Superior temporal gyrus (tissue), 1 donor: Measurements from ENCODE around the gene MEGF10.

Source experiments
- DNase-seq: peaks from one replicate; pipeline ENCODE4 v3.0.0-alpha.2; 2016; ENCODE audit errors: extremely low spot score

MEGF10 gene

DNA sequence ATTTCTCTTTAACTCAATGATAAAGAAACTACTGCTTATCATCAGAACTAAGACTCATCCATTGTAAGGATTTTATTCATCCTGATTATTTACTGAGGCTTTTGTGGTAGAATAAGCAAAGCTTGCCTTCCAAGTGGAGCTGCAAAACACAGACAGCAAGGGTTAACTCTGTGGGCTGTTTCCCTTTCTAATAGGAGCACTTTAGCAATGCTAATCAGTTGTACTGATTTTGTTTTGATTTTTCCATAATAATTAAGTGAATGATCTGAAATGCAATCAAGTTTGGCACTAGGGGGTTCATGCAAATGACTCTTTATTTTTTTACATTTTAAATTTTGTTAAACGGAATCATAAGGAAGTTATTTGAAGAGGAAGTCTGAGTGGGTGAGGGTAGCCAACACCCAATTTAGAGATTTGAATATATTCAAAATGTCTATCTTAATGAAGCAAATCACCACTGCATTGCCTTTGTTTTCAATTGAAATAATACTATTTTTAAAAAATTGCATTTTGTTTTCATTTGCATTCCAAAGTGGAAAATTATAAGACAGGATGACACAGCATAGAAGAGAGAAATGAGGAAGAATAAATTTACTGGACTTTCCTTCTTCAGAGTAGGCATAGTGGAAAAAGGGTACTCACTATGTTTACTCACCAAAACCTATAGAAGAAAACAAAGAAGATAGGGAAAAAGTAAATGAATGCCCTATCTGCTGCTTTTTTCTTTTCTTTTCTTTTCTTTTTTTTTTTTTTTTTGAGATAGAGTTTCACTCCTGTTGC is 36.6 kb downstream of the MEGF10 start:
- no peak for DNase-seq

DNA sequence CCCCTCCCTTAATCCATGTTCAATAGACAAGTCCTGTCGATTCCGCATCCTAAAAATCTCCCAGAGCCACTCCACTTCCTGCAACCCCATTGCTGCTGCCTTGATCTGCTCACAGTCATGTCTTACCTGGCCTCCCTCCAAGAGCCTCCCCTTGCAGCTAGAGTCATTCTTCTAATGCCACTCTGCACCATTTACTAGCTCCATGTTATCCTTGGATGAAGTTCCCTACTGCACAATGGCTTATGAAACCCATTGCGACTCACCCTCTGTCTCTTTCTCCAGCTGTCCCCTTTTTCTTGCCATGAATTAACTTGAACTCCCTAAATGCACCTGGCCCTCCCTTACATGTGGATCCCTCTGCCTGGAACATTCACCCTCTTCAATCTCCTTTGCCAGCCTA is 39.5 kb downstream of the MEGF10 start:
- no peak for DNase-seq

DNA sequence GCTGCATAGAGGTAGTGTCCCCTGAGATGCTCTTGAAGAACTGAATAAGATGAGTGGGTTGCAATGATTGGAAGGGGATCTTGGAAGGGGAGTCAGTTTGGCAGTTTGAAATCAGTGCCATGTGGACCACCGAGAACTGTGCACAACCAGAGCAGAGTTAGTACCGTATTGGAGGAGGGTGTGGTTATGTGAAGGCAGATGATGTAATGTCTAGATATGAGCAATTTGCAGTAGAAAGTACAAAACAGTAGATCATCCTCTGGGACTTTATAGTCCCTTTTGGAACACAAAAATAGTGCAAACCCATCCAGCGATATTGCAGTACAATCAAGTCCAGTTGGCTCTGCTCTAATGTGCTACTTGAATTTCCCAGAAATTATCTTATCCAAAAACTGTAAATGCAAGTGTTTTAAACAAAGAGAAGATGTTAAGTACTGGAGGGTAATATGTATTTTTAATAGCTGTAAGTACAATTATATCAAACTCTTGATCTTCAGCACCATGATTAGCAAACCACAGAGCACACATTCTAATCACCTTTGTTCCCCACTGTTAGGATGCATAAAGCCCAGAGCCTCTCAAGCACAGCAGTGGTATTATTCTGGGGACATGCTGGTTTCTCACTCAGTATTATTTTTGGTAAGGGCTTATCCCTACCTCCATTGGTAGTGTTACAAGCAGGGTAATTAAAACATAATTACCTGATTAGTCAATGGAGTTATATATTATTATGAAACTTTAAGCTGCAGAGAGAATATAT is 41.5 kb downstream of the MEGF10 start:
- DNase-seq = no peak

GRCh38 chr5:127333483-127333882 is 42.9 kb downstream of the MEGF10 start:
- no peak for DNase-seq

- no peak for DNase-seq
Observed at GRCh38 chr5:127335381-127335780, 44.8 kb downstream of the MEGF10 start.

- peak; percentile 80 for DNase-seq
Observed at GRCh38 chr5:127337876-127338275, 47.3 kb downstream of the MEGF10 start.

DNA sequence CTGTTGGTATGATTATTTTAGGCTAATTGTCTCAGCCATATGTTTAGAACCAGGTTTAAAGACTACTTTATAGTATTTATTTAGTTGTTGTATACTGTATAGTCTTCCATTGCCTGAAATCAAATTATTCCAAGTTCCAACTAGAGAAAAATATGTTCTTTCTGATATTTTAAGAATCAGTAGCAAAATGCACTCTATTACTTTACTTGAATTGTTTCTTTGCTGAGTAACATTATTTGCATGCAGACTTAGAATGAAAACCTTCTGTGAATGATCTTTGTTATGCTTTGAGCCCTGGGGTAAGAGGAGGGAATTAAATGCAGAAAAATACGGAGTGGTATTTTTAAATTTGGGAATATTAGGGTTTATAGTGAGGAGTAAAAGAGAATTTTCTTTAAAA is 47.9 kb downstream of the MEGF10 start:
- DNase-seq = peak; percentile 58

DNA sequence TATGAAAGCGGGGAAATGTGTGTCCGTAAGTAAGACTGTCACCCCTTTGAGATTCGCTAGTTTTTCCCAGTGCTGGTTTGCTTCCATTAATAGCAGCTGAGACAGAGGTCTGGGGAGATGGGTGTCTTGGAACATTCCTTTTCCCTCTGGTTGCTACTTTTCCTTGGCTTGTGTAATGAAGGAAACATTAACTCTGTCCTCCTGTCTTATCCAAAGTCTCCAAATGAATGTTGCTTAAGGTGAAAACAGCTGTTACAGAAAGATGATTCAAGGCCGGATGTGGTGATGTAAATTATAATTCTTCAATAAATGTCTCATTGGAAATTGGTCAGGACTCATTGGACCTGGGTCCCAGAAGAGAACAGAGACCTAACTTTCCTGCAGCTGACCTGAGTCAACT is 50.0 kb downstream of the MEGF10 start:
- DNase-seq = no peak

DNA sequence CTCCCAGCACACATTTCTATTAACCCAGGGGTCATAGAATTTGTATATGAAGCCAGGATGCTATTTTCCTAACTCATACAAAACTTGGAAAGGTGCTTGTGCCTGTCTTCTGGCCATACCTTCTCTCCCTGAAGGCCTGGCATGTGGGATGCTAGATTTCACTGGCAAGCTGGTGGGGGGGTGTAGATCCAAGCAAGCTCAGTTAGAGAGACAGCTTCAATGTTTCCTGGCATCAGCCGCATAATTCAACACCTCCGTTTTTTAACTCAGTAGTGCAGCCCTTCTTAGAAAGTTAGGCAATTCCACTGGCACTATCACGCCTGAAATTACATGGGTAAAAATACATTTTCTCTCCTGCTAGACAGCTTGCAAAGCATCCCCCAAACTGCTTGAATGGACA is 51.8 kb downstream of the MEGF10 start:
- no peak for DNase-seq

GRCh38 chr5:127343313-127343712 is 52.7 kb downstream of the MEGF10 start:
- DNase-seq = no peak

- DNase-seq = no peak
Observed at GRCh38 chr5:127343866-127344265, 53.3 kb downstream of the MEGF10 start.

GRCh38 chr5:127344931-127345330 is 54.3 kb downstream of the MEGF10 start:
- DNase-seq = no peak

- no peak for DNase-seq
Observed at GRCh38 chr5:127351418-127351817, 60.8 kb downstream of the MEGF10 start.

- DNase-seq = no peak
Observed at GRCh38 chr5:127352068-127352467, 61.5 kb downstream of the MEGF10 start.

DNA sequence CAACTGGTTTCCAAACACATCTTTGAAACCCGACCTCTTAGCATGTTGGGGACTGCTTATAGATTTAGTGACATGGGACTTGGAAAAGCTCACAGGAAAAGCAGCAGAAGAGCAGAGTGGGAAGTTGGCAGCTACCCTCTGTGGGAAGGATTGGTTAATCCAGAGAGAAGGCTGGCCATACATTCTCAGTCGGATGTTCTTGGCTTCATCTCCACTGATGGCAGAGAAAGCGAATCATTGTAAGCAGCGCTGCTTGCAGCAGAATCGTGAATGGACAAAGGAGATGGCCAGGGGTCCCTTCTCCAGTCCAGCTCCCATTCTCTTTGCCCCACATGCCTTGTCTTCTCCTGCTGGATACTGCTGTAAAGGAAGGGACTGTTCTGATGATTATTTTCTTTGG is 62.7 kb downstream of the MEGF10 start:
- peak; percentile 79 for DNase-seq

DNA sequence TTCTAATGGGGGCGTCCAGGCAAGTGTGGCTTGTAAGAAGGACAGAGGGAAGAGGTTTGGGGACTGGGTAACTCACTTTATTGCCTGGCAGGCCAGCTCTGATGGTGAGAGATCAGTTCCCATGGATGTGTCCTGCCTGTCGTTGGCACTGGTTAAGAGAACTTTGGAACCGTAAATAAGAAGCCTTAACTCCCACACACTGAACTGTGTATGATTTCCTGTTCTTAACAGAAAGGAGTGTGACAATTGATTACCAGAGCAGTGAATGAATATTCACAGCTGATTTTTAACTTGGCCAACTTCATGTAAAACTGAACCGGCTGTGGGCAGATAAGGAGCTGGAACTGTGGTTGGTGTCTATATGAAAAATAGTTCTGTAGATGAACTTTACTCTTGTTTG is 63.2 kb downstream of the MEGF10 start:
- no peak for DNase-seq

GRCh38 chr5:127355337-127355736 is 64.7 kb downstream of the MEGF10 start:
- DNase-seq = no peak

GRCh38 chr5:127358284-127358683 is 67.7 kb downstream of the MEGF10 start:
- DNase-seq = no peak

DNA sequence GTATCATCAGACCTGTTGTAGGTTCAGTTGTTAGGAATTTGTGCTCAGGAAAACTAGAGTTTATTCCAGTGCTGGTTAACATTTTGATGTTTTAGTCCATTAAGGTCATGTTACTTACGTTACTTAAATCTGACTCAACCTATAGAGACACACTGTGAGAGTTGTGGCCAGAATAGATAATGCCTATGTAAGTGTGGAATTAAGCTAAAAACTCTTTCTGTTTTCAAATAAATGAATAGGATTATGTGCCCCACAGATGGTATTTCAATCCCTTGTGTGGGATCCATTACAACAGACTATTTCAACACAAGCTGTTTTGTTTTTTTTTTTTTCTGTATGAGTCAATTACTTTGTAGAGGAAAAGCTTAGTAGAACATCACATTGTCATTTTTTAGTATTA is 68.1 kb downstream of the MEGF10 start:
- peak; percentile 76 for DNase-seq

DNA sequence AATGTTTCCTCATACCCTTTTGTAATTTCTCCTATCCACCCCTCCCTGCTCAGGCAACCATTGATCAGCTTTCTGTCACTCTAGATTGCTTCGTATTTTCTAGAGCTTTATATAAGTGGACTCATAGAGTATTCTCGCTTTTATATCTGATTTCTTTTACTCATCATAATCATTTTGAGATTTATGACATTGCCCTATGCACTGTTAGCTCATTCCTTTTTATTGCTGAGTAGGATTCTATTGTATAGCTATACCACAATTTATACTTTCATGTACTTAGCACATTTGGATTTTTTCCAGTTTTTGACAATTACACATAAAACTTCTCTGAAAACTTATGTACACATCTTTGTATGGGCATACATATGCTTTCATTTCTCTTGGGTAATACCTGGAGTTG is 68.9 kb downstream of the MEGF10 start:
- DNase-seq = no peak

DNA sequence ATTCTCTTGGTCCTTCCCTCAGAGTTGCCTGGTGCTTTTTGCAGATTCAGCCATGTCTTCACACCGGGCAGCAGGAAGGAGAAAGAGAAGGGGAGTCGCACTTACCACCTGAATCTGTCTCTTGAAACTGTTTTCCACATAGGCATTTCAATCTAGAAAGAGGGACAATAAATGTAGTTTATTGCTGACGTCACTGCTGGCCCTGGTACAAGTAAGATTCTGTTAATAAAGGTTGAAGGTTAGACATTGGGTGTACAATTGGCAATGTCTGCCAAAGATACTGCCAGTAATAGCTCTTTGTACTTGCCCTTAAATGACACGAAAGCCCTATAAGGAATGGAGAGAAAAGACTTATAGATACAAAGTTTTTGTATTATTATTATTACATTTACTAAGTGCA is 72.8 kb downstream of the MEGF10 start:
- DNase-seq = no peak

DNA sequence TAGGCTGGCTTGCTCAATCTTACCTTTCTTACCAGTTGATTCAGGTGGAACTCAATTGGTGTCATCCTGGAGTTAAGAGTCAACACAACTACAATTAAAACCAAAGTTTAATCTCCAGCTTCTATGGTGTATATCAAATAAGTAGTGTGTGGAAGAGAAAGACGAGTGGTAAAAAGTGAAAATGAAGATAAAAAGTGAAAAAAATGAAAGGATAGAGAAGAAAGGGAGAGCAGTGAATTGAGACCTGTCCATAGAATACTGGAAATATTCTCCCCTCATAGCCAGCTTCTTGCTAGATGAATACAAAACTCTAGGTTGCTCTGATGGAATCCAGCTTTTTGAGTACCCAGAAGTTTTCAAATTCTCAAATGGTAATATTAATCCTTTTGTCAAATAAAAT is 76.4 kb downstream of the MEGF10 start:
- no peak for DNase-seq

GRCh38 chr5:127367946-127368465 is 77.4 kb downstream of the MEGF10 start:
- no peak for DNase-seq
